Smooth muscle cell (in vitro differentiated cells): ENCODE data around the gene APOH. TPM values are rescaled to one million over a fixed set of nuclear protein-coding genes. Genes with fewer than 3 reads are reported as not detected.
A peak's percentile ranks its signal among the peaks of the same experiment; 100 is the strongest.

Experiments
- DNase-seq: peaks from one replicate; lab custom pipeline; 2025; ENCODE audit not compliant: unreplicated experiment; lab: John Stamatoyannopoulos, UW
- H2AFZ ChIP-seq: fragments of 200-600 bp; sonication (generic); 2 replicates; pipeline ENCODE4 v1.6.0; 2016; ENCODE audit warnings: antibody characterized with exemption, low read depth, mild to moderate bottlenecking
- H3F3A ChIP-seq: fragments of 200-600 bp; sonication (generic); 2 replicates; pipeline ENCODE4 v1.6.0; 2017; ENCODE audit warnings: antibody characterized with exemption, low read depth
- H3K27ac ChIP-seq: fragments of 200-600 bp; sonication (generic); 2 replicates; pipeline ENCODE4 v1.5.1; 2016; ENCODE audit warnings: low read depth, mild to moderate bottlenecking
- H3K27me3 ChIP-seq: fragments of 200-600 bp; sonication (generic); 2 replicates; pipeline ENCODE4 v1.6.1; 2016; ENCODE audit warnings: low read depth, mild to moderate bottlenecking
- H3K36me3 ChIP-seq: fragments of 200-600 bp; sonication (generic); 2 replicates; pipeline ENCODE4 v1.5.1; 2016; ENCODE audit warnings: low read depth
- H3K4me1 ChIP-seq: fragments of 200-600 bp; sonication (generic); 2 replicates; pipeline ENCODE4 v1.5.1; 2016; ENCODE audit warnings: low read depth
- H3K4me2 ChIP-seq: fragments of 200-600 bp; sonication (generic); 2 replicates; pipeline ENCODE4 v1.6.0; 2016; ENCODE audit warnings: mild to moderate bottlenecking
- H3K4me3 ChIP-seq: fragments of 200-600 bp; sonication (generic); 2 replicates; pipeline ENCODE4 v1.5.1; 2016; ENCODE audit warnings: mild to moderate bottlenecking
- H3K79me2 ChIP-seq: fragments of 200-600 bp; sonication (generic); 2 replicates; pipeline ENCODE4 v1.6.0; 2016; ENCODE audit warnings: low read depth, mild to moderate bottlenecking
- H3K9ac ChIP-seq: fragments of 200-600 bp; sonication (generic); 2 replicates; pipeline ENCODE4 v1.6.0; 2016; ENCODE audit warnings: low read depth
- H3K9me3 ChIP-seq: fragments of 200-600 bp; sonication (generic); replicated peaks from 2 replicates; pipeline ENCODE4 v1.5.1; 2016; ENCODE audit warnings: low read depth
- H4K20me1 ChIP-seq: fragments of 200-600 bp; sonication (generic); 2 replicates; pipeline ENCODE4 v1.6.0; 2016; ENCODE audit warnings: low read depth
- CTCF ChIP-seq: fragments of 200-600 bp; sonication (generic); IDR thresholded peaks from 2 replicates; pipeline ENCODE4 v1.5.1; 2017; ENCODE audit warnings: borderline replicate concordance, mild to moderate bottlenecking, antibody characterized with exemption; ENCODE audit not compliant: insufficient read depth, poor library complexity, severe bottlenecking
- WGBS: methylation state at CpG from one replicate; pipeline ENCODE4 v1.1.7; 2016; ENCODE audit warnings: low lambda C conversion rate; 5-methylcytosine and 5-hydroxymethylcytosine counted together
- polyA plus RNA-seq: library from polyadenylated mRNA; unstranded; fragments of >200 nt; fragmentation: Nextera tagmentation; extraction: Ambion mirVana; gene quantifications from 2 replicates; pipeline ENCODE4 v1.2.1, GENCODE V29; 2016
- total RNA-seq: library from RNA; depleted of rRNA; stranded (reverse); fragments of >200 nt; gene quantifications from 2 replicates; pipeline ENCODE4 v1.2.3, GENCODE V29; 2014

APOH gene
- total RNA-seq (not detected in 2 replicates), polyA plus RNA-seq (not detected in 2 replicates)

DNA sequence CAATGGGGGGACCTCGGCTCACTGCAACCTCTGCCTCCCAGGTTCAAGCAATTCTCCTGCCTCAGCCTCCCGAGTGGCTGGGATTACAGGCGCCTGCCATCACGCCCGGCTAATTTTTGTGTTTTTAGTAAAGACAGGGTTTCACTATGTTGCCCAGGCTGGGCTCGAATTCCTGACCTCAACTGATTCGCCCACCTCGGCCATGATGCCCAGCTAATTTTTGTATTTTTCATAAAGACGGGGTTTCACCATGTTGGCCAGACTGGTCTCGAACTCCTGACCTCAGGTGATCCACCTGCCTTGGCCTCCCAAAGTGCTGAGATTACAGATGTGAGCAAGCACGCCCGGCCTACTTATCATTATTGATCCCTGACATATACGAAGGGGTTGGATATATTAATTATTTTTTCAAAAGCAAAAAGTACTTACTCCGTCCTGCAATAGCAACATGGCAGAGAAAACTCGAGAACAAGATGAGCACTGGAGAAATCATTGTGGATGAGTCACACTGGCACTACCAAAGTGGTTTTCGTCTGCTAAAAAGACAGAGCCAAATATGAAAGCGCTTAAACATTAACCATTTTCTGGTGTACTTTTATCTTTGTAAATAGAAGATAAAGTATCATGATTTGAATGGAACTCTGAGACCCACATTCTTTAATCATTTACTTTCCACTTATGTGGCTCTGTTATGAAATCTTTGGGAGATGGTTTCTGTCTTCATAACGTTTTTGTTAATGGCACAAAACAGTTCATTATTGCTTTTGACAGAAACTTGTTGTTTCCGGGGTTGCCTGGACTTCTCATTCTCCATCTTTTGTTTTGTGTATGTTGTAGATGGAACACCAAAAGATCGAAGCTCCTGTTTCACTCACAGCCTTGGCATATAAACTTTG is at the start of gene APOH:
Gene APOH, minus strand, starts transcription at position 529 of the 896 bp plus-strand sequence. Its CDS starts 36 bp downstream, at position 493.
- no peak for DNase-seq
- Histone ChIP-seq H3K27ac (no peak within 1 kb of the TSS), H3K4me2 (no peak within 1 kb of the TSS)

GRCh38 chr17:66277191-66277590 is 48.0 kb upstream of the APOH start:
- no peak for DNase-seq
- Histone ChIP-seq H3K4me3 (no peak overlapping the region), H3K4me1 (peaks cover 8% of the 10 kb centered on the region), H2AFZ (no peak overlapping the region), H3K4me2 (no peak overlapping the region), H3K36me3 (no peaks in the 10 kb centered on the region), H3K9me3 (no peaks in the 10 kb centered on the region), H3F3A (peaks cover 6% of the 10 kb centered on the region), H3K27me3 (no peaks in the 10 kb centered on the region), H4K20me1 (no peaks in the 10 kb centered on the region), H3K9ac (no peak overlapping the region), H3K79me2 (no peaks in the 10 kb centered on the region), H3K27ac (peak overlapping the region; percentile 87)
- no peak for TF ChIP-seq CTCF
- WGBS: 95% methylated on average over 2 of the region's 2 CpGs

More for the DNA sequence above, at the start of gene APOH:
- Histone ChIP-seq H4K20me1 (no peaks in the 10 kb centered on the region), H3K36me3 (no peaks in the 10 kb centered on the region), H3K9ac (no peak within 1 kb of the TSS), H3K27me3 (peaks cover 8% of the 10 kb centered on the region), H3K9me3 (no peaks in the 10 kb centered on the region), H3K79me2 (no peaks in the 10 kb centered on the region), H2AFZ (no peak within 1 kb of the TSS), H3K4me3 (no peak within 1 kb of the TSS), H3K4me1 (no peaks in the 10 kb centered on the region), H3F3A (no peaks in the 10 kb centered on the region)
- TF ChIP-seq CTCF: no peak
- WGBS: 93% methylated on average over 20 of the region's 20 CpGs

DNA sequence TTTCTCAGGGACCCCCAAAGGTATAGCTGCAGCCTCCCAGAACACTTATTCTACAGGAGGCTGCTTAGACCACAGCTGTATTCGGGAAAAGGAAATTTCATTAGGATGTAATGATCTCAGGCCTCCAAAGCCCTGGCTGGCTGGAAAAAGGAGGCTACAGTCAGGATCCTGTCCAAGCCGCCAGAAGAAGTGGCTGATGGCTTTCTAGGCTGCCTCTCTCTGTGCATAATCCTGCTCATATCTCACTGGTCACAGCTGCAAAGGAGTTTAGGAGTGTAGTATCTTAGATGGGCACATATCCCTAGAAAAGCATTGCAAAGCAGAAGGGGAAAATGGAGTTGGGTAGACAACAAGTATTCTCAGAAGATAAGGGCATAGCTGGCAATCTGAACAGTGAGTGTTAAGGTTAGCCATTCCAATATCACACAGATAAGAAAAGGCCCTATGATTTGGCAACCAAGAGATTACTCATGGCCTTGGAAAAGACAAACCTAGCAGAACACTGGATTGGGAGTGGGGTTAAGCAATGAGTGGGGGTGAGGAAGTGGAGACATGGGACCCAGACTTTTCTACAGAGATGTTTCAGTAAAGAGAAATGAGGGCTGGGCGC is 47.2 kb upstream of the APOH start:
- no peak for DNase-seq
- Histone ChIP-seq H3K4me2 (peak overlapping the region; percentile 66), H3K79me2 (no peaks in the 10 kb centered on the region), H3K4me1 (peaks cover 8% of the 10 kb centered on the region), H3K27ac (peak overlapping the region; percentile 87), H3K36me3 (no peaks in the 10 kb centered on the region), H3K9me3 (no peaks in the 10 kb centered on the region), H3F3A (peaks cover 6% of the 10 kb centered on the region), H3K4me3 (no peak overlapping the region), H3K9ac (peak overlapping the region; percentile 27), H3K27me3 (no peaks in the 10 kb centered on the region), H2AFZ (no peak overlapping the region), H4K20me1 (no peaks in the 10 kb centered on the region)
- TF ChIP-seq CTCF: no peak
- 55% methylated on average over 3 of the region's 3 CpGs for WGBS
